HL-60 (cell line): ENCODE measurements around the gene ANKRD53.

ENCODE experiments used
- DNase-seq, 2 experiments: peaks; one replicate each; pipeline ENCODE4 v3.0.0-alpha.2; 2010 to 2020; ENCODE audit warnings: low read depth in 1 of 2, low spot score in 1 of 2
- H3K27ac ChIP-seq: fragments of 250-450 bp; sonication (Bioruptor Pico); replicated peaks from 2 replicates; pipeline ENCODE4 v1.5.1; 2020; ENCODE audit warnings: mild to moderate bottlenecking, moderate library complexity
- H3K27me3 ChIP-seq: fragments of 250-450 bp; sonication (Bioruptor Pico); 2 replicates; pipeline ENCODE4 v1.5.1; 2021; ENCODE audit warnings: mild to moderate bottlenecking, moderate library complexity; ENCODE audit not compliant: insufficient read depth, poor library complexity, severe bottlenecking
- H3K4me3 ChIP-seq: replicated peaks from 2 replicates; pipeline ENCODE4 v1.5.1; 2011; ENCODE audit warnings: mild to moderate bottlenecking, control low read depth, low read length; ENCODE audit not compliant: insufficient read depth
- CTCF ChIP-seq: IDR thresholded peaks from one replicate; pipeline ENCODE4 v1.5.1; 2011; ENCODE audit warnings: low read length, control low read depth, inconsistent platforms; ENCODE audit not compliant: insufficient read depth
- GABPA ChIP-seq: IDR thresholded peaks from 2 replicates; pipeline ENCODE4 v1.6.1; 2012; ENCODE audit warnings: low read depth
- POLR2AphosphoS5 ChIP-seq: IDR thresholded peaks from 2 replicates; pipeline ENCODE4 v1.6.1; 2012; ENCODE audit warnings: low read depth
- SPI1 ChIP-seq: IDR thresholded peaks from 2 replicates; pipeline ENCODE4 v1.6.1; 2012; ENCODE audit warnings: low read depth, mild to moderate bottlenecking, borderline replicate concordance
- TF ChIP-seq, protein P1 (sequence below): IDR thresholded peaks from 2 replicates; pipeline ENCODE4 v1.6.1; 2012; ENCODE audit warnings: low read depth; ENCODE audit not compliant: insufficient replicate concordance

The ANKRD53 gene

DNA sequence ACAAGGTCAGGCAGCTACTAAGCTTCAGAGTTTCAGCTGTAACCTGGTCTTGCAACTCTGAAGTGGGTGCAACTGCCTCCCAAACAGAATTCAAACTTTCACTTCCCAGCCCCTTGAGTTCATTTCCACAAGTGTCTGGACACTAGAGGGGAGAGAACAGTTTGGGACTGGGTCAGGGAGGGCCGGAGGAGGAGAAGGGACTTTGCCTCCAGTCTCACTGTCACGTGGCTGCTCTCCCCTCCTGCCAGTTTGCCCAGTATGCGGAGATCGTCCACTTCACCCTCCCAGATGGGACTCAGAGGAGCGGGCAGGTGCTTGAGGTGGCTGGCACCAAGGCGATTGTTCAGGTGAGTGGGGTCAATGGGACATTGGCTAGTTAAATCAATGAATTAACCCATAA lies 20.6 kb upstream of the ANKRD53 start:
- DNase-seq = no peak
- TF ChIP-seq CTCF (no peak), POLR2AphosphoS5 (no peak), SPI1 (no peak), GABPA (no peak)
- TF ChIP-seq, protein P1, sequence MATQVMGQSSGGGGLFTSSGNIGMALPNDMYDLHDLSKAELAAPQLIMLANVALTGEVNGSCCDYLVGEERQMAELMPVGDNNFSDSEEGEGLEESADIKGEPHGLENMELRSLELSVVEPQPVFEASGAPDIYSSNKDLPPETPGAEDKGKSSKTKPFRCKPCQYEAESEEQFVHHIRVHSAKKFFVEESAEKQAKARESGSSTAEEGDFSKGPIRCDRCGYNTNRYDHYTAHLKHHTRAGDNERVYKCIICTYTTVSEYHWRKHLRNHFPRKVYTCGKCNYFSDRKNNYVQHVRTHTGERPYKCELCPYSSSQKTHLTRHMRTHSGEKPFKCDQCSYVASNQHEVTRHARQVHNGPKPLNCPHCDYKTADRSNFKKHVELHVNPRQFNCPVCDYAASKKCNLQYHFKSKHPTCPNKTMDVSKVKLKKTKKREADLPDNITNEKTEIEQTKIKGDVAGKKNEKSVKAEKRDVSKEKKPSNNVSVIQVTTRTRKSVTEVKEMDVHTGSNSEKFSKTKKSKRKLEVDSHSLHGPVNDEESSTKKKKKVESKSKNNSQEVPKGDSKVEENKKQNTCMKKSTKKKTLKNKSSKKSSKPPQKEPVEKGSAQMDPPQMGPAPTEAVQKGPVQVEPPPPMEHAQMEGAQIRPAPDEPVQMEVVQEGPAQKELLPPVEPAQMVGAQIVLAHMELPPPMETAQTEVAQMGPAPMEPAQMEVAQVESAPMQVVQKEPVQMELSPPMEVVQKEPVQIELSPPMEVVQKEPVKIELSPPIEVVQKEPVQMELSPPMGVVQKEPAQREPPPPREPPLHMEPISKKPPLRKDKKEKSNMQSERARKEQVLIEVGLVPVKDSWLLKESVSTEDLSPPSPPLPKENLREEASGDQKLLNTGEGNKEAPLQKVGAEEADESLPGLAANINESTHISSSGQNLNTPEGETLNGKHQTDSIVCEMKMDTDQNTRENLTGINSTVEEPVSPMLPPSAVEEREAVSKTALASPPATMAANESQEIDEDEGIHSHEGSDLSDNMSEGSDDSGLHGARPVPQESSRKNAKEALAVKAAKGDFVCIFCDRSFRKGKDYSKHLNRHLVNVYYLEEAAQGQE = no peak
- Histone ChIP-seq H3K27me3 (peaks cover 17% of the 10 kb centered on the region), H3K4me3 (no peak overlapping the region), H3K27ac (no peak overlapping the region)

GRCh38 chr2:70958759-70959158 lies 19.7 kb upstream of the ANKRD53 start:
- TF ChIP-seq, protein P1 = no peak
- TF ChIP-seq CTCF (no peak), POLR2AphosphoS5 (no peak), GABPA (no peak), SPI1 (no peak)
- Histone ChIP-seq H3K27me3 (peaks cover 11% of the 10 kb centered on the region), H3K4me3 (no peak overlapping the region), H3K27ac (no peak overlapping the region)
- DNase-seq = no peak

DNA sequence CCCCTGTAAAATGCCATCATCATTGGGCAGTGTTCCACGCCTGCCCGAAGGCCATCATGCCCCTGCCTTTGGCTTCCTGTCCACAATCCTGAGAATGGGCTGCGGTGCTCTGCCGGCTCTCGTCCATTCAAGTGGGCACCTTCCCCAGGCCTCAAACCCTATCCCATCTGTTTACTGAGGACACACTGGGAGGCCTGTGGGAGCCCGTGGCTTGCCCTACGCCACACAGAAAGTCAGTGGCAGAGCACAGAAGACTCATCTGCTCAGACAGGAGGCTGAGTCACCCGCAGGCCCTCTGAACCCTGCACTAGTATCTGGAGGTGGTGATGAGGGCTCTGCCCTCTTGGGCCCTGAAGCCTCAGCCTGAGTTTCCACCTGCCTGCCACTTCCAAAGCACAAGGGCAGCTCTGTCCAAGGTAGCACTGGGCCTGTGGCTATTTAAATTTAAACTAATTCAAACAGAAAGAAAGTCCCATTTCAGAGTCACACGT lies 19.1 kb upstream of the ANKRD53 start:
- TF ChIP-seq GABPA (no peak), CTCF (no peak), SPI1 (no peak), POLR2AphosphoS5 (no peak)
- TF ChIP-seq, protein P1 = peak; percentile 41
- H3K4me3 ChIP-seq = no peak overlapping the region
- H3K27ac ChIP-seq = no peak overlapping the region
- H3K27me3 ChIP-seq = peaks cover 8% of the 10 kb centered on the region
- DNase-seq = no peak
